CD14-positive monocyte (primary cell): ENCODE results near the gene NBAS. TPM values are rescaled to one million over a fixed set of nuclear protein-coding genes. Genes with fewer than 3 reads are reported as not detected.

Experiments
- DNase-seq, 3 donors: peaks; one replicate each; pipeline ENCODE4 v3.0.0-alpha.2; 2011 to 2022
- H2AFZ ChIP-seq: 2 replicates; pipeline ENCODE4 v1.6.0; 2012; ENCODE audit warnings: mild to moderate bottlenecking, low read depth, low read length, inconsistent platforms; ENCODE audit not compliant: insufficient read depth, poor library complexity, severe bottlenecking
- H3K27ac ChIP-seq, 2 donors: 1 replicate in 1 of 2; 2 replicates in 1 of 2; pipeline ENCODE4 v1.5.1; 2012 to 2013; ENCODE audit warnings: low read length in 2 of 2, control low read depth in 1 of 2, inconsistent platforms in 1 of 2, low read depth in 1 of 2, mild to moderate bottlenecking in 1 of 2
- H3K27me3 ChIP-seq, 2 donors: one replicate each; pipeline versions ENCODE4 v1.6.0 to v1.6.1; 2011 to 2013; ENCODE audit warnings: low read length in 2 of 2; ENCODE audit not compliant: control insufficient read depth in 2 of 2, insufficient read depth in 2 of 2
- H3K36me3 ChIP-seq, 2 donors: replicated peaks in 1 of 2; 1 replicate in 1 of 2; 2 replicates in 1 of 2; pipeline versions ENCODE4 v1.5.1 to v1.6.1; 2012 to 2013; ENCODE audit warnings: low read length in 2 of 2, control low read depth in 1 of 2, inconsistent platforms in 1 of 2, mild to moderate bottlenecking in 1 of 2; ENCODE audit not compliant: insufficient read depth in 2 of 2, control insufficient read depth in 1 of 2
- H3K4me1 ChIP-seq, 2 donors: 1 replicate in 1 of 2; 2 replicates in 1 of 2; pipeline versions ENCODE4 v1.5.1 to v1.6.1; 2012 to 2013; ENCODE audit warnings: low read length in 2 of 2, control low read depth in 1 of 2, inconsistent platforms in 1 of 2, mild to moderate bottlenecking in 1 of 2, moderate library complexity in 1 of 2; ENCODE audit not compliant: insufficient read depth in 2 of 2, control insufficient read depth in 1 of 2
- H3K4me2 ChIP-seq: replicated peaks from 2 replicates; pipeline ENCODE3; 2012; ENCODE audit warnings: low read length, moderate library complexity, mild to moderate bottlenecking; ENCODE audit not compliant: poor library complexity, severe bottlenecking; ENCODE audit errors: extremely low read depth
- H3K4me3 ChIP-seq, 3 experiments: fragments of 200-600 bp in 1 of 3; sonication (generic) in 1 of 3; replicated peaks in 1 of 3; 1 replicate in 2 of 3; 2 replicates in 1 of 3; pipeline ENCODE4 v1.5.1; 2011 to 2013; ENCODE audit warnings: low read length in 3 of 3, mild to moderate bottlenecking in 3 of 3, control low read depth in 2 of 3, low read depth in 2 of 3, inconsistent platforms in 1 of 3, moderate library complexity in 1 of 3
- H3K79me2 ChIP-seq: 2 replicates; pipeline ENCODE4 v1.6.0; 2012; ENCODE audit warnings: mild to moderate bottlenecking, control low read depth, inconsistent platforms, low read length, moderate library complexity; ENCODE audit not compliant: insufficient read depth
- H3K9ac ChIP-seq: 2 replicates; pipeline ENCODE4 v1.6.0; 2017; ENCODE audit warnings: low read length, mild to moderate bottlenecking; ENCODE audit not compliant: insufficient read depth, poor library complexity, severe bottlenecking
- H3K9me3 ChIP-seq, 2 donors: replicated peaks in 1 of 2; 1 replicate in 1 of 2; 2 replicates in 1 of 2; pipeline versions ENCODE4 v1.5.1 to v1.6.1; 2012 to 2013; ENCODE audit warnings: low read length in 2 of 2, control low read depth in 1 of 2; ENCODE audit not compliant: control insufficient read depth in 1 of 2, insufficient read depth in 1 of 2
- H4K20me1 ChIP-seq: 2 replicates; pipeline ENCODE4 v1.6.0; 2012; ENCODE audit warnings: mild to moderate bottlenecking, low read length, control low read depth, moderate library complexity; ENCODE audit not compliant: insufficient read depth
- H3K27ac Mint-ChIP-seq, 7 donors: one replicate each; pipeline ENCODE4 v1.8.0; 2020; ENCODE audit warnings: mild to moderate bottlenecking in 7 of 7, mixed read lengths in 7 of 7, moderate library complexity in 6 of 7, inconsistent platforms in 2 of 7
- H3K27me3 Mint-ChIP-seq, 3 donors: one replicate each; pipeline ENCODE4 v1.8.0; 2021 to 2022; ENCODE audit warnings: low read depth in 3 of 3, mild to moderate bottlenecking in 3 of 3, mixed read lengths in 3 of 3, moderate library complexity in 3 of 3, inconsistent platforms in 1 of 3
- H3K36me3 Mint-ChIP-seq, 2 donors: one replicate each; pipeline ENCODE4 v1.8.0; 2020; ENCODE audit warnings: mixed read lengths in 2 of 2, inconsistent platforms in 1 of 2, mild to moderate bottlenecking in 1 of 2
- H3K4me1 Mint-ChIP-seq: one replicate; pipeline ENCODE4 v1.8.0; 2020; ENCODE audit warnings: mild to moderate bottlenecking, mixed read lengths
- H3K4me3 Mint-ChIP-seq, 2 donors: one replicate each; pipeline ENCODE4 v1.8.0; 2020; ENCODE audit warnings: mild to moderate bottlenecking in 2 of 2, mixed read lengths in 2 of 2, moderate library complexity in 1 of 2
- H3K9me3 Mint-ChIP-seq, 7 donors: one replicate each; pipeline ENCODE4 v1.8.0; 2020 to 2022; ENCODE audit warnings: mixed read lengths in 7 of 7, mild to moderate bottlenecking in 6 of 7, moderate library complexity in 6 of 7, inconsistent platforms in 2 of 7
- whole genome bisulfite sequencing: methylation state at CpG from one replicate; pipeline ENCODE4 v1.1.5; 2013; ENCODE audit warnings: missing lambda C conversion rate; ENCODE audit not compliant: insufficient coverage; 5-methylcytosine and 5-hydroxymethylcytosine counted together
- intact Hi-C, 2 donors: fragments of 100-400 bp; cut with micrococcal nuclease; formaldehyde crosslinking; loops; one replicate each; pipeline versions ENCODE4 v1.15.0 to v1.15.1; 2023
- polyA plus RNA-seq, 3 donors: library from polyadenylated mRNA; depleted of rRNA in 1 of 3; unstranded in 2 of 3; stranded (reverse) in 1 of 3; fragments of 300-500 nt in 2 of 3; fragments of >200 nt in 1 of 3; fragmentation: Illumina TruSeq in 2 of 3; gene quantifications; 1 replicate in 2 of 3; 2 replicates in 1 of 3; pipeline ENCODE4 v1.2.3, GENCODE V29; 2012 to 2021
- TF ChIP-seq, protein P1 (sequence below): fragments of 200-600 bp; IDR thresholded peaks from one replicate; pipeline ENCODE4 v1.8.0; 2022; ENCODE audit warnings: antibody characterized with exemption, mild to moderate bottlenecking

The NBAS gene
- polyA plus RNA-seq, 3 donors: 8.9 to 10.9 (median 8.9) TPM

DNA sequence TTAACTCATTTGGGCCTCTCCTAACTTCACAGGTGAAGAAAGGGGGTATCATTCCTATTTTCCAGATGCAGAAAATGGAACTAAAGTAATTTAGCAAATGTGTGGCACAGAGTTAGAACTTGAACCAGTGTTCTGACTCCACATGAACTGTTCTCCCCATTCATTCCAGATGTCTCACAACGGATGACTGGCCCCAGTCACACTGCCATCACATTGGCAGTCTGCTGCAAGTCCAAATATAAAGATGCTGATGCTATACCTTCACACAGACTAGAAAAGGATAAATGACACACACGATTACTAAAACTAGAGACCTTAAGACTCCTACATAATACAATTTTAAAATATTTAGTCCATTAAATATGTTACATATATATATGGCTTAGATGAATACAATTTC is 195.7 kb downstream of the NBAS start:
- no peaks in the 10 kb centered on the region for H3K9me3 Mint-ChIP-seq
- Histone ChIP-seq H3K27me3 (no peaks in the 10 kb centered on the region), H3K4me1 (no peaks in the 10 kb centered on the region), H2AFZ (no peak overlapping the region), H3K9ac (no peak overlapping the region), H3K36me3 (peaks cover 7 to 39% of the 10 kb centered on the region in 2 donors), H3K9me3 (no peaks in the 10 kb centered on the region), H3K79me2 (no peaks in the 10 kb centered on the region), H3K27ac (no peak overlapping the region), H4K20me1 (no peaks in the 10 kb centered on the region), H3K4me2 (no peak overlapping the region), H3K4me3 (no peak overlapping the region)
- peaks cover 40 to 47% of the 10 kb centered on the region in 2 donors for H3K36me3 Mint-ChIP-seq
- H3K4me1 Mint-ChIP-seq: no peaks in the 10 kb centered on the region
- H3K4me3 Mint-ChIP-seq: no peak overlapping the region
- no peak for DNase-seq
- WGBS: no CpG with 5 or more reads among the region's 2 CpGs
- TF ChIP-seq, protein P1, sequence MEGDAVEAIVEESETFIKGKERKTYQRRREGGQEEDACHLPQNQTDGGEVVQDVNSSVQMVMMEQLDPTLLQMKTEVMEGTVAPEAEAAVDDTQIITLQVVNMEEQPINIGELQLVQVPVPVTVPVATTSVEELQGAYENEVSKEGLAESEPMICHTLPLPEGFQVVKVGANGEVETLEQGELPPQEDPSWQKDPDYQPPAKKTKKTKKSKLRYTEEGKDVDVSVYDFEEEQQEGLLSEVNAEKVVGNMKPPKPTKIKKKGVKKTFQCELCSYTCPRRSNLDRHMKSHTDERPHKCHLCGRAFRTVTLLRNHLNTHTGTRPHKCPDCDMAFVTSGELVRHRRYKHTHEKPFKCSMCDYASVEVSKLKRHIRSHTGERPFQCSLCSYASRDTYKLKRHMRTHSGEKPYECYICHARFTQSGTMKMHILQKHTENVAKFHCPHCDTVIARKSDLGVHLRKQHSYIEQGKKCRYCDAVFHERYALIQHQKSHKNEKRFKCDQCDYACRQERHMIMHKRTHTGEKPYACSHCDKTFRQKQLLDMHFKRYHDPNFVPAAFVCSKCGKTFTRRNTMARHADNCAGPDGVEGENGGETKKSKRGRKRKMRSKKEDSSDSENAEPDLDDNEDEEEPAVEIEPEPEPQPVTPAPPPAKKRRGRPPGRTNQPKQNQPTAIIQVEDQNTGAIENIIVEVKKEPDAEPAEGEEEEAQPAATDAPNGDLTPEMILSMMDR: no peak
- H3K27ac Mint-ChIP-seq: no peak overlapping the region
- intact Hi-C loops: no loop called here
- no peaks in the 10 kb centered on the region for H3K27me3 Mint-ChIP-seq

DNA sequence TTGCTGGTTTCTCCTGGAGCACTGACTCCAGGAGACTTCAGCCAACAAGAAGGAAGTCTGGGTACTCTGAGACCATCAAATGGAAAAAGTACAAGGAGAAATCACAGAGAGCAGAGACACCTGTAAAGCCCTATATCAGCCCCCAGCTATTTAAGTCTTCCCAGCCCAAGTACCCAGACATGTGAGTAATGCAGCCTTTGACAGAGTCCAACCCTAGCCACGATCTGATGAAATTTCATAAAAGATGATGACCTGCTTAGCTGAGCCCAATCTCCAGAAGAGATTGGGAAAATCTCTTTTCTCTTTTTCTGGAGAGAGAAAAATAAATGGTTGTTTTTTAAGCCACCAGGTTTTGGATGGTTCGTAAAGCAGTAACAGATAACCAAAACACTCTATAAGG is 196.6 kb downstream of the NBAS start:
- intact Hi-C loops: no loop called here
- no peaks in the 10 kb centered on the region for H3K4me1 ChIP-seq

More for the DNA sequence above, 196.6 kb downstream of the NBAS start:
- TF ChIP-seq, protein P1: no peak
- no peak for DNase-seq
- Histone ChIP-seq H3K79me2 (no peaks in the 10 kb centered on the region), H4K20me1 (no peaks in the 10 kb centered on the region), H3K9me3 (no peaks in the 10 kb centered on the region), H3K27ac (no peak overlapping the region), H3K36me3 (peaks cover 7 to 43% of the 10 kb centered on the region in 2 donors), H2AFZ (no peak overlapping the region), H3K4me2 (no peak overlapping the region), H3K9ac (no peak overlapping the region), H3K27me3 (no peaks in the 10 kb centered on the region), H3K4me3 (no peak overlapping the region)
- H3K4me1 Mint-ChIP-seq: no peaks in the 10 kb centered on the region
- WGBS: no CpG with 5 or more reads among the region's 2 CpGs
- peaks cover 44 to 51% of the 10 kb centered on the region in 2 donors for H3K36me3 Mint-ChIP-seq
- no peaks in the 10 kb centered on the region for H3K9me3 Mint-ChIP-seq
- H3K27me3 Mint-ChIP-seq: no peaks in the 10 kb centered on the region
- H3K27ac Mint-ChIP-seq: no peak overlapping the region
- no peak overlapping the region for H3K4me3 Mint-ChIP-seq
